ENCODE results near the gene C16orf89. TPM values are rescaled to one million over a fixed set of nuclear protein-coding genes. Genes with fewer than 3 reads are reported as not detected.
"Not testable (repeated sequence)": the region's sequence is repeated elsewhere in the genome, so short reads cannot be mapped to it uniquely, and the experiment has no call there.

C16orf89 gene
- total RNA-seq, 1 donor from 2014 or later: 1.0 TPM

DNA sequence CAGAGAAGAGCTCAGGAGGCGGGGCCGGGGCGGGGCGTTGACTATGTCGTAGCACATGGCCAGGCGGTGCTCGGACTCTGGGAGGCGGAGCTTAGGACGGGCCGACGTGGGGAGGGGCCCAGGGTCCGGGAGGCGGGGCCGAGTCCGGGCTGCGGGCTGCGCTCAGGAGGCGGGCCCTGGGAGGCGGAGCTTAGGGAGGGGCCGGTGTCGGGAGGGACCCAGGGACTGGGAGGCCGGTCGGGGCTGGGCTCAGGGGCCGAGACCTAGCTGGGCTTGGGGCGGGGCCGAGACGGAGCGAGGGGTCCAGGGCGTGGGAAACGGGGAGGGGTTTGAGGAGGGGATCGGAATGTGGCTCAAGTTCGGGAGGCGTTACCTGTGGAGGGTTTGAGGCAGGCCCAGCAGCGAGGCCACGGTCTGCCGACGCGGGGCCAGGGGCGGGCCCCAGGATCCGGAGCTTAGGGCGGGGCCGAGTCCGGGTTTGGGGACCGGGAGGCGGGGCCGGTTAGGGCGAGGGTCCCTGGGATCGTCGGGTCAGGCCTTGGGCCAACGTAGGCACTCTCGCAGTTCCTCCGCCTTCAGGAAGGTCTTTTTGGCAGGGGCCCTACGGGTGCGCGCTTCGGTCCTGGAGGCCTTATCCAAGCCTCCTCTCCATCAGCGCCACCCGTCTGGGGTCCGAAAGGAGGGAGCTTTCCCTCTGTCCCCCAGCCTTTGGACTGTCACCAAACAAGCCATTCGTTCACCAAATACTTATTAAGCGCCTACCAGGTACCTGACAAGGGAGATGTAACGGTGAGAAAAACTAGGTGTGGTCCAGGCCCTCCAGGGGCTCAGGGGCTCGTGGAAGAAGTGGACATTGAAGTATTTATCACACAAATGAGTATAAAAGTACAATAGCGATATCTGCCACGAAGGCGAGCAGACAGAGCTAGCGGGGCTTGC lies 32.7 kb upstream of the C16orf89 start:
- peak; percentile 94 for DNase-seq (ENCODE audit: low spot score)
- not testable (repeated sequence) for H3K36me3 Mint-ChIP-seq; H3K9ac ChIP-seq; H3K27ac Mint-ChIP-seq; H3K4me1 ChIP-seq; H3K79me2 ChIP-seq (ENCODE audit: low read depth); H3K36me3 ChIP-seq; H3K27me3 Mint-ChIP-seq (ENCODE audit: insufficient read depth, low read depth); H3K9me3 ChIP-seq (ENCODE audit: low read depth); H4K20me1 ChIP-seq (ENCODE audit: low read depth); H3F3A ChIP-seq (ENCODE audit: low read depth); H3K27me3 ChIP-seq; H3K9me3 Mint-ChIP-seq; H3K27ac ChIP-seq; H3K4me1 Mint-ChIP-seq
- H3K4me3 Mint-ChIP-seq: peak overlapping the region; percentile 86
- Histone ChIP-seq H2AFZ (replicated peaks) (peak overlapping the region; percentile 88), H3K4me3 (peak overlapping the region; percentile 86), H3K4me2 (peak overlapping the region; percentile 95)

DNA sequence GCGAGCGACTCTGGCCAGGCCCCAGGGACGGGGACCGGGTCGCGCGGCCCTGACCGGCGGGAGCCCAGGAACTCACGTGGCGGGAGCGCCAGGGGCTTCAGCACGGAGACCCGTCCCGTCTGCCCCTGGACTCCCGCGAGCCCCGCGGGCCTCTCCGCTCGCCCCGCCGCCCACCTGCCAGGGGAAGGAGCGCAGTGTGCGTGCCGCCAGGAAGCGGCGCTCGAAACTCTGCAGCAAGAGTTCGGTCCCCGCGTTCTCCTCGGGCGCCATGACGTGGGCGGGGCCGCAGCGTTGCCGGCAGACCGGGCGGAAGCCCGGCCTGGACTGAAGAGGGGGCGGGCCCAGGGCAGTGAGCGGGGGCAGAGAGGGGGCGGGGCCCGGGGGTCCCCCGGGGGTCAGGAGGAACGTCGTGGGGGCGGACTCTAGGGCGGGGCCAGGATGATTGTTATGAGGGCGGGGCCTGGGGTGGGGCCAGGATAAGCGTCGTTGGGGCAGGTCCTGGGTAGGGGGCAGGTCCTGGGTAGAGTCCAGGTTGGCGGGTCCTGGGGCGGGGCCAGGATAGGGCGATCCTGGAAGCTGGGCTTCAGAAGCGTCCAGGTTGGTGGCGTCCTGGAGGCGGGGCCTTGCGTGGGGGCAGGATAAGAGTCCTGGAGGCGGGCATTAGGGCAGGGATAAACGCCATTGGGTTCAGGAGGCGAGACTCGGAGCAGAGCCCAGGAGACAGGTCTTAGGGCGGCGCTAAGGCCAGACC lies 31.9 kb upstream of the C16orf89 start, which contains the start of gene EEF2KMT:
Gene EEF2KMT (minus strand): TSS at position 326 of the 751 bp plus-strand sequence. CDS start 56 bp downstream, at position 270.
- not testable (repeated sequence) for H3K9me3 Mint-ChIP-seq; H4K20me1 ChIP-seq (ENCODE audit: low read depth); H3K27me3 ChIP-seq; H3K9me3 ChIP-seq (ENCODE audit: low read depth); H3K79me2 ChIP-seq (ENCODE audit: low read depth); H3K36me3 Mint-ChIP-seq; H3K4me1 ChIP-seq; H3K27ac ChIP-seq; H3K4me1 Mint-ChIP-seq; H3F3A ChIP-seq (ENCODE audit: low read depth); H3K36me3 ChIP-seq; H3K27me3 Mint-ChIP-seq (ENCODE audit: insufficient read depth, low read depth)
- H2AFZ ChIP-seq (replicated peaks): peak within 1 kb of the TSS; percentile 100
- peak within 1 kb of the TSS; percentile 8 for H3K9ac ChIP-seq
- peak within 1 kb of the TSS; percentile 25 for H3K27ac Mint-ChIP-seq
- peak within 1 kb of the TSS; percentile 86 for H3K4me3 ChIP-seq
- peak within 1 kb of the TSS; percentile 95 for H3K4me2 ChIP-seq
- DNase-seq (ENCODE audit: low spot score): peak; percentile 99
- H3K4me3 Mint-ChIP-seq: peak within 1 kb of the TSS; percentile 91

DNA sequence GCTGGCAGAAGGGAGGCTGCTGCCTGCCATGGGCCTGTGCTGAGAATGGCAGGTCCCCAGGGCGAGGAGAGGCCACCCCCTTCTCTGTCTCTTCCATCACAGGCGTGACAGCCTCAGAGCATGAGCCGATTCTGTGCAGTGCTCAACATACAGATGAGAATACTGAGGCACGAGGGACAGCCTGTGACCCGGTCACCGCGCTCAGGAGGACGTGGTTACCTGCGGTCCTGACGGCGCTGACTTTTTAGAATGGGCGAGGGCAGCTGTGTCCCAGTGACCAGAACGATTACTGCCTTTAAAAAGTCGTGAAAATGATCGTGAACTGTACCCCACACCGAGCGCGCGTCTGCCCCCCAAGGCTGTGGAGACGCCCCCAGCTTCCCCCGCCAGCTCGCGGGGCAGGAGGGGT lies 31.3 kb upstream of the C16orf89 start:
- H3K9ac ChIP-seq: peak overlapping the region; percentile 8
- H2AFZ ChIP-seq (replicated peaks): peak overlapping the region; percentile 100
- H4K20me1 ChIP-seq (ENCODE audit: low read depth); H3K27me3 Mint-ChIP-seq (ENCODE audit: insufficient read depth, low read depth); H3K27ac Mint-ChIP-seq; H3K36me3 Mint-ChIP-seq; H3K4me1 ChIP-seq; H3K9me3 Mint-ChIP-seq; H3K27me3 ChIP-seq; H3K27ac ChIP-seq; H3K79me2 ChIP-seq (ENCODE audit: low read depth); H3K36me3 ChIP-seq; H3K9me3 ChIP-seq (ENCODE audit: low read depth); H3F3A ChIP-seq (ENCODE audit: low read depth): not testable (repeated sequence)
- H3K4me3 Mint-ChIP-seq: peak overlapping the region; percentile 91
- peaks cover 12% of the 10 kb centered on the region for H3K4me1 Mint-ChIP-seq
- peak; percentile 60 for DNase-seq (ENCODE audit: low spot score)
- H3K4me2 ChIP-seq: peak overlapping the region; percentile 90
- TF ChIP-seq, protein P1, sequence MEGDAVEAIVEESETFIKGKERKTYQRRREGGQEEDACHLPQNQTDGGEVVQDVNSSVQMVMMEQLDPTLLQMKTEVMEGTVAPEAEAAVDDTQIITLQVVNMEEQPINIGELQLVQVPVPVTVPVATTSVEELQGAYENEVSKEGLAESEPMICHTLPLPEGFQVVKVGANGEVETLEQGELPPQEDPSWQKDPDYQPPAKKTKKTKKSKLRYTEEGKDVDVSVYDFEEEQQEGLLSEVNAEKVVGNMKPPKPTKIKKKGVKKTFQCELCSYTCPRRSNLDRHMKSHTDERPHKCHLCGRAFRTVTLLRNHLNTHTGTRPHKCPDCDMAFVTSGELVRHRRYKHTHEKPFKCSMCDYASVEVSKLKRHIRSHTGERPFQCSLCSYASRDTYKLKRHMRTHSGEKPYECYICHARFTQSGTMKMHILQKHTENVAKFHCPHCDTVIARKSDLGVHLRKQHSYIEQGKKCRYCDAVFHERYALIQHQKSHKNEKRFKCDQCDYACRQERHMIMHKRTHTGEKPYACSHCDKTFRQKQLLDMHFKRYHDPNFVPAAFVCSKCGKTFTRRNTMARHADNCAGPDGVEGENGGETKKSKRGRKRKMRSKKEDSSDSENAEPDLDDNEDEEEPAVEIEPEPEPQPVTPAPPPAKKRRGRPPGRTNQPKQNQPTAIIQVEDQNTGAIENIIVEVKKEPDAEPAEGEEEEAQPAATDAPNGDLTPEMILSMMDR (IDR thresholded peaks at IDR 0.05): peak; percentile 12
- peak overlapping the region; percentile 86 for H3K4me3 ChIP-seq

DNA sequence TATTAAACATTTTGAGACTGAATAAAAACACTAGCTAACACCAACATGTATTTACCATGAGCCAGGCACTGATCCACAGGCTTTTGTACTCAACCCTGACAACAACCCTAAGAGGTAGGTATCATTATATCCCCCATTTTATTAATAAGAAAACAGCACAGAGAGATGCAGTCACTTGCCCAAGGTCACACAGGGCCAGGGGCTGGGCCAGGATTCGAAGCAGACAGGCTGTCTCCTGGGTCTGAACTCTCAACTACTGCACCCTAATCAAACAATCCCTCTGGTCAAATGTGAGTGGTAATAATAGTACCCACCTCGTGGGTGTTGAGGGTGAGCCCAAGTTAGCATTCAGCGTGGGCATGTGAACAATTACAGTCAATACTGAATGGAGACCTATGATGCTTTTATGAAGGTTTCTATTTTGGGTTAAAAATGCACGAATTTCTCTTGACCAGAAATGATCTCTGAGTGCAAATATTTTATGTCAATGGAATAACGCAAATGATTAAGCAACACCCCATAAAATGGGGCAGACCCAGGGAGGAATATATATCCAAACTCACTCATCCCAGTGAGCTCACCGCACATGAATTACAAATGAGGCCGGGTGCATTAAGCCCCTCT lies 30.8 kb upstream of the C16orf89 start:
- H3K27me3 Mint-ChIP-seq (ENCODE audit: insufficient read depth, low read depth); H3K27me3 ChIP-seq; H3K36me3 ChIP-seq; H3K36me3 Mint-ChIP-seq; H3K27ac Mint-ChIP-seq; H3K9me3 ChIP-seq (ENCODE audit: low read depth); H3K9me3 Mint-ChIP-seq; H4K20me1 ChIP-seq (ENCODE audit: low read depth); H3F3A ChIP-seq (ENCODE audit: low read depth); H3K79me2 ChIP-seq (ENCODE audit: low read depth); H3K27ac ChIP-seq; H3K4me1 ChIP-seq; DNase-seq (ENCODE audit: low spot score): not testable (repeated sequence)
- H3K4me3 Mint-ChIP-seq: peak overlapping the region; percentile 91
- Histone ChIP-seq H3K4me3 (peak overlapping the region; percentile 86), H3K4me2 (peak overlapping the region; percentile 90), H3K9ac (peak overlapping the region; percentile 8), H2AFZ (replicated peaks) (peak overlapping the region; percentile 100)
- peaks cover 13% of the 10 kb centered on the region for H3K4me1 Mint-ChIP-seq

DNA sequence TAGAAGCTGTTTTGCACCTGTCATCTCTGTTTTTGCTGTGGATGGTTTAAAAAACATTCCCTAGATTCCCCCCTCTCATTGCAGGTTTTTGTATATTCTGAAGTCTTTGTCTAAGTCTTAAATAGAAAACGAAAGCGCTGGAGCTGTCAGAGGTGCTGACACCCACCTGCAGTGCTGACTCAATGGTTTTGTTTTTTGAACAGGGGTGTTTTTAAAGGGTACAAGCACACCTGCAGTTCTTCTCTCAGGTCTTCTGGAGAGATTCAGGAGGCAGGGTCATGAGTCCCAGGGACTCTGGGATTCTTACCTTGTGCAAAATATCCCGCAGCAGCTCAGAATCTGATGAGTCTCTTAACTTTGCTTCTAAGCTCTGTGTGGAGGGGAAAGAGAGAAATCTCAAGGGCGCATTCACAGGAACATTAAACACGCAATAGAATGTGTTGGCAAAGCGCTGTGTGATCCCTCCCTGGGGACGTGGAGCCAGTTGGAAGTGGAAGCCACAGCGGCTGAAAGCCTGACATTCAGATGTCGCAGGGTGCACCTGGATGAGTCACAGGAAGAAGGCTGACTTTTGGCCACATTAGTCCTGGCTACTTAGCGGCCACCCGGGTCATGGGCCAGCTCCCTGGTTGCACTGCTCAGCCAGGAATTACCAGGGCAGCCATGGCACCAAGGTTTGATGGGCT lies 29.5 kb upstream of the C16orf89 start:
- H3K27ac Mint-ChIP-seq; H3K4me1 ChIP-seq; DNase-seq (ENCODE audit: low spot score); H3K4me3 Mint-ChIP-seq; H3K9me3 ChIP-seq (ENCODE audit: low read depth); H3K79me2 ChIP-seq (ENCODE audit: low read depth); H3K27ac ChIP-seq; H3K9ac ChIP-seq; H3K4me3 ChIP-seq; H3K27me3 ChIP-seq; H3K9me3 Mint-ChIP-seq; H3K27me3 Mint-ChIP-seq (ENCODE audit: insufficient read depth, low read depth); H3K4me2 ChIP-seq; H3K36me3 Mint-ChIP-seq; H4K20me1 ChIP-seq (ENCODE audit: low read depth); H2AFZ ChIP-seq (replicated peaks); H3K36me3 ChIP-seq; H3F3A ChIP-seq (ENCODE audit: low read depth): not testable (repeated sequence)
- peaks cover 13% of the 10 kb centered on the region for H3K4me1 Mint-ChIP-seq

DNA sequence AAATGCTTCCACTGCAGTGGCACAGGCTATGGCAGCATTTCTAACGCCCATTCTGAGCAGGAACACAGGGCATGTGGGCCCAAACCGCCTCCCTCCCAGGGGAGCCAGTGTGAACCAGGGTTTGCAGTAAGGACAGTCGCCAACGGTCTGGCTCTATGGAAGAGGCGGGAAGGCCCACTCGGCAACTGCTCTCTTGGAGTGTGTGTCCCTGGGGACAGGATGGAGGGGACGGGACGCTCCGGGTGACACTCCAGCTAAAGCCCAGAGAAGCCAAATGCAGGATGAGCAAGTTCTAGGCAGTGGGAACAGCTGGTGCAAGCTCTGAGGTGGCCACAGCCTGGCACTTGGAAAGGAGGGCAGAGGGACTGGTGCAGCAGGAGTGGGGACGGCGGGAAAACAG lies 28.0 kb upstream of the C16orf89 start:
- not testable (repeated sequence) for H3K4me2 ChIP-seq; H3K27ac ChIP-seq; H3K79me2 ChIP-seq (ENCODE audit: low read depth); H3K27me3 Mint-ChIP-seq (ENCODE audit: insufficient read depth, low read depth); H3F3A ChIP-seq (ENCODE audit: low read depth); H3K36me3 ChIP-seq; H3K27ac Mint-ChIP-seq; H3K27me3 ChIP-seq; H2AFZ ChIP-seq (replicated peaks); H3K36me3 Mint-ChIP-seq; H3K9me3 Mint-ChIP-seq; H4K20me1 ChIP-seq (ENCODE audit: low read depth); H3K4me1 ChIP-seq; H3K4me3 Mint-ChIP-seq; H3K9me3 ChIP-seq (ENCODE audit: low read depth); DNase-seq (ENCODE audit: low spot score); H3K9ac ChIP-seq; H3K4me3 ChIP-seq
- H3K4me1 Mint-ChIP-seq: peaks cover 11% of the 10 kb centered on the region

Data from neural progenitor cell (in vitro differentiated cells).